HuH-7.5 (cell line): Measurements from ENCODE around the gene ZFHX2.

Source experiments
- DNase-seq: peaks from one replicate; pipeline ENCODE4 v3.0.0; 2011; ENCODE audit warnings: low spot score

ZFHX2 gene

GRCh38 chr14:23518709-23519108 is 32.9 kb downstream of the ZFHX2 start:
- DNase-seq: no peak

GRCh38 chr14:23517650-23518326 is 33.8 kb downstream of the ZFHX2 start:
- DNase-seq: no peak

- no peak for DNase-seq
These were observed 37.0 kb downstream of the ZFHX2 start for GRCh38 chr14:23514644-23514957.

GRCh38 chr14:23513818-23514643 is 37.5 kb downstream of the ZFHX2 start:
- DNase-seq: no peak

GRCh38 chr14:23513005-23513817 is 38.4 kb downstream of the ZFHX2 start:
- DNase-seq: no peak

- no peak for DNase-seq
These were observed 39.4 kb downstream of the ZFHX2 start for GRCh38 chr14:23512156-23512555.

- no peak for DNase-seq
These were observed 57.3 kb downstream of the ZFHX2 start for GRCh38 chr14:23494223-23494622.

- no peak for DNase-seq
These were observed 58.8 kb downstream of the ZFHX2 start for GRCh38 chr14:23492618-23493272.

GRCh38 chr14:23487216-23487615 is 64.3 kb downstream of the ZFHX2 start:
- DNase-seq: no peak

GRCh38 chr14:23486036-23486435 is 65.5 kb downstream of the ZFHX2 start:
- DNase-seq: no peak

GRCh38 chr14:23485326-23485725 is 66.2 kb downstream of the ZFHX2 start:
- DNase-seq: no peak

GRCh38 chr14:23483236-23483854 is 68.2 kb downstream of the ZFHX2 start:
- peak; percentile 30 for DNase-seq

GRCh38 chr14:23482823-23483148 is 68.8 kb downstream of the ZFHX2 start:
- no peak for DNase-seq

- DNase-seq: no peak
These were observed 69.4 kb downstream of the ZFHX2 start for GRCh38 chr14:23481979-23482822.

- no peak for DNase-seq
These were observed 70.1 kb downstream of the ZFHX2 start for GRCh38 chr14:23481362-23481970.

GRCh38 chr14:23478109-23478759 is 73.3 kb downstream of the ZFHX2 start:
- DNase-seq: no peak

GRCh38 chr14:23470947-23471346 is 80.6 kb downstream of the ZFHX2 start:
- DNase-seq: no peak
